HuH-7 (cell line): ENCODE measurements around the gene MALRD1.
"Not testable (repeated sequence)": the region's sequence is repeated elsewhere in the genome, so short reads cannot be mapped to it uniquely, and the experiment has no call there.

Experiments used
- DNase-seq: peaks from one replicate; pipeline ENCODE4 v3.0.0; 2011; ENCODE audit warnings: low spot score

MALRD1 gene

DNA sequence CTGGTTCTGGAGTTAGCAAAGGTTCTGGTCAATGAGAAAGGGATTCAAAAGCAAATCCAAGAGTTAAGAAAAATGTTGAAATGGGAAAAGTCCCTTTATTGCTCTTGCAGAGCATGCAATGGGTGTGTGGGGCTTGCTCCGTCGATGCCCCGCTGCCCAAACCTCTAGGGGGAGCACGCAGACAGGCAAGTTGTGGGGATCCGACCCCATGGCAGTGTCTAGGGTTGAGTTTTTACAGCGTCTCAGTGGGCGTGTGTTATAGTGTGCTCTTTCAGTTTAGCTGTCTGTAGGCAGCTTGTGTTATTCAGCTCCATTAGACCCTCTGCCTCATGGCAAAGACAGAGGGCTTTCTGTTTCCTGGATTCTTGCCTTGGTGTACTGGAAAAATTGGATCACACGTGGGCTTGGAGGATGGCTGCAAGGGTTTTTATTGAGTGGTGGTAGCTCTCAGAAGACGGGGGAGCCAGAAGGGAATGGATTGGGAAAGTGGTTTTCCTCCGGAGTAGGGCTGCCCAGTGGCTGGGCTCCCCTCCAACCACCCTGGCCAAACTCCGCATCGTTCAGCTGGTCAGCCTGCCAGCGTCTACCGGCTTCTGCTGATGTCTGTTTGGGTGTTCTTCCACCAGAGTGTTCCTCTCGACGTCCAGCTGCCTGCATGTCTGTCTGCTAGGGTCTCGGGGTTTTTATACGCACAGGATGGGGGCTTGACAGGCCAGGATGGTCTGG lies 665.4 kb downstream of the MALRD1 start:
- DNase-seq: no peak

GRCh38 chr10:19719284-19719683 lies 670.7 kb downstream of the MALRD1 start:
- DNase-seq: no peak

DNA sequence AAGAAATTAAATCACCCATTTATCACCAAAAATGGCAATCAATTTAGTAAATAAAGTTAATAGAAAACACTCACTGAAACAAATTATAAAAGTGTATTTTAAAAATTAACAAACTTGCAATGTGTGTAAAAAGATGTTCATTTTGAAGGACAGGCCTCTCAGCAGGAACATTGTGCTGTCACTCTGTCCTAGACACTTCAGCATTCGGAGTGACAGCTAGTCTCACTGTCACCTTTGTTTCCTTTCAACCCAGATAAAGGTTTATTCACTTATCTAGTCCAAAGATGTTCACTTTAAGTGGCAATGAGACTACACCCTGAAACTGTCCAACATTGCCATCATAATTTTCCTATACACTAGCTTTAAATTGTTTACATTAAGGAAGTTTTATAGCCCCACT lies 675.7 kb downstream of the MALRD1 start:
- DNase-seq: no peak

DNA sequence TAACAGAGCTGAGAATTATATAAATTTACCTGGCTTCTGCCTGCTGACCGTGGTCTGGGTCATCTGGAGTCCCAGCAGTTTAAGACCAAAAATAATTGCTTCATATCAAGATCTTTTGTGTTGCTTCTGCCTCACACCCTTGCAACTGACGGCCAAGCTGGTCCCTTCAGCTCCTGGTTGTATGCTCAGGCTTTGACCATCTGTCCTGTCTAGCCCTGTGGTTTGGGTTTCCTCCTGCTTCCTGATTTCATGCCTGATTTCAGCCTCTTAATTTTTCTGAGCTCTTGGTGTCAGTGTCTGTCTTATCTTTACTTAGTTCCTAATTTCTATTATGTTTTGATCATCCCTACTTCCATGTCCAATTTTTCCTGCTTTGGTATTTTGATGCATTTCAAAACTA lies 679.8 kb downstream of the MALRD1 start:
- DNase-seq: no peak

DNA sequence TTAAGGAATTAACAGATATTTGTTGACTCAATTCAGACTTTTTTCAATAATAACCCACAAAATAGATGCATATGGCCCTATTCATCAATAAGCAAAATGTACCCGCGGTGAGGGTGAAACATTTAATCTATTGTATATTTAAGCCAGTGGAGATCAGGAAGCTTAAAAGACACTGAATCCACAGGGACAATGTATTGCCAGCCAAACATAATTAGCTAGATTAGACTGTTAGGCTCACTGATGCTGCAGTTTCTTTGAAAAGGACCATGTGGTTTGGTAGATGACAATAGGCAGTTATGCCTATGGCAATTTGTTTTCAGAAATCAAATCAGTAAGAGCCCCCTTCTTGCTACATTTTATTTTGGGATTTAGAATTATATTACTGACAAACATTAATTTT lies 680.4 kb downstream of the MALRD1 start:
- DNase-seq: no peak

GRCh38 chr10:19730167-19730906 lies 681.7 kb downstream of the MALRD1 start:
- DNase-seq: no peak

DNA sequence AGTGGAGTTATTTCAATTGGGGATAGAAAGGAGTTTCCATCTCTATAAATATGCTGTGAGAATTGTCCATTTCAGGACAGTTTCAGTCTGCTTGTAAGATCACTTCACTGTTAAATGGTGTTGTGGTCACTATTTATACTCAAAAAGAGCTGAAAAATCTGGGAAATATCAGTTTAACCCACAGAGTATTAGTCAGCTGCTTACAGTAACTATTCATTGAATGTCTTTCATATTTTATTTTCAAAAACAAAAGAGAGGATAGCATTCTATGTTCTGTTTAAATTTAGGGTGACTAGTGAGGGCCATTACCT lies 682.3 kb downstream of the MALRD1 start:
- no peak for DNase-seq

GRCh38 chr10:19731560-19731959 lies 683.0 kb downstream of the MALRD1 start:
- no peak for DNase-seq

DNA sequence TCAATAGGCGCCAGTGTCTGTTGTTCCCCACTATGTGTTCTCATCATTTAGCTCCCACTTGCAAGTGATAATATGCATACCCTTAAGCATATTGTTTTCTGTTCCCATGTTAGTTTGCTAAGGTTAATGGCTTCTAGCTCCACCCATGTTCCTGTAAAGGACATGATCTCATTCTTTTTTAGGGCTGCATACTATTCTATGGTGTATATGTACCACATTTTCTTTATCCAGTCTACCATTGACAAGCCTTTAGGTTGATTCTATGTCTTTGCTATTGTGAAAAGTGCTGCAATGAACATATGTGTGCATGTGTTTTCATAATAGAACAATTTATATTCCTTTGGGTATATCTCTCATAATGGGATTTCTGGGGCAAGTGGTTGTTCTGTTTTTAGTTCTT lies 689.8 kb downstream of the MALRD1 start:
- DNase-seq: no peak

GRCh38 chr10:19739232-19739631 lies 690.6 kb downstream of the MALRD1 start:
- not testable (repeated sequence) for DNase-seq

GRCh38 chr10:19742144-19742543 lies 693.5 kb downstream of the MALRD1 start:
- not testable (repeated sequence) for DNase-seq

DNA sequence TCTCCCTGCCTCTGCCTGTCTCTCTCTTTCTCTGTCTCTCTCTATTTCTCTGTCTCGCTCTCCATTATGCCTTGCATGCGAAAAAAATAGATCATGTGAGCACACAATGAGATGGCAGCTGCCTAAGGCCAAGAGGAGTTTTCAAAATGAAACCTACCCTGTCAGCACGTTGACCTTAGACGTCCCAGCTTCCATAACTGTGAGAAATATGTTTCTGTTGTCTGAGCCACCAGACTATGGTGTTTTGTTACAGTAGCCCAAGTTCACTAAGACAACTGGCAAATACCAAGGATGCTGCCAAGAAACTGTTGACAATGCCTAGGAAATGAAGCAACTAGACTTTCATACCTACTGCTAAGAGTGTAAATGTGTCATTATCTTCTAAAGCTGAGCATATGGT lies 697.1 kb downstream of the MALRD1 start:
- DNase-seq: no peak

DNA sequence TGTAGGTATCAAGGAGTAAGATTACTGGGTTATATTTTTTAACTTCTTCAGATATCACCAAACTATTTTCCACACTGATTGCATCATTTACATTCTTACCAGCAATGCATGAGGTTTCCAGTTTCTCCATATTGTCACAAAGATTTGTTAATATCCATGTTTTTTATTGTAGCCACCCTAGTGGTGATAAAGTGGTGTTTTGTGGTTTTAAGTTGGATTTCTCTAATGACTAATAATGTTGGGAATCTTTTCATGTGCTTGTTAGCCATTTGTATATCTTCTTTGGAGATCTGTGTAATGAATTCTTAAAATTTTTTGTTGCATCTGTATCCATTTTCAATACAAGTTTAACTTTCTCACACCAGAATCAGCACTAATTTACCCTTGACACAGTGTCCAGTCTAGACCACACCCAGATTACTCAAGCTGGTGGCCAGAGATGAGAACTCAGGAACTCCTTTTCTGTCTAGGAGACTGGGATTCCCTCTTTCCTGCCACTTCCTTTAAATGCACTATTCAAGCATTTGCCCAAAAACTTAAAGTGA lies 700.7 kb downstream of the MALRD1 start:
- no peak for DNase-seq

DNA sequence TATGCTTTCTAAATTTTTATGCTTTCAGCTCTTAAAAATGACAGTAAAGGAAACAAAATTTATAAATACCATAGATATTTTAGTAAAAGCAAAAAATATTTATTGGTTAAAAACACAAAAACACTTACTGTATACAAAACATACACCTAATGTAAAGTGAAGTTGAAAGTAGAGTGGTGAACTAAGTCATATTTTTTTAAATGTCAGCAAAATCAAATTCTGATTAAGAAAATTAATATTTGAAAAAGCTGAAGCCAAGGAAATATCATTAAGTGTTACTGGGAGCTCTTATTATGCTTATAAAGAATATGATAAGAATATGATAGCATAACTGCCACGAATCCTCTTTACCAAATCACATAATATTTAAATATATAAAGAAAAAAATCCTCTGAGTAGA lies 702.4 kb downstream of the MALRD1 start:
- DNase-seq: no peak

GRCh38 chr10:19756919-19757318 lies 708.3 kb downstream of the MALRD1 start:
- DNase-seq: no peak

- no peak for DNase-seq
Observed at GRCh38 chr10:19762026-19762425, 713.4 kb downstream of the MALRD1 start.

- DNase-seq: no peak
Observed at GRCh38 chr10:19764111-19764510, 715.5 kb downstream of the MALRD1 start.

DNA sequence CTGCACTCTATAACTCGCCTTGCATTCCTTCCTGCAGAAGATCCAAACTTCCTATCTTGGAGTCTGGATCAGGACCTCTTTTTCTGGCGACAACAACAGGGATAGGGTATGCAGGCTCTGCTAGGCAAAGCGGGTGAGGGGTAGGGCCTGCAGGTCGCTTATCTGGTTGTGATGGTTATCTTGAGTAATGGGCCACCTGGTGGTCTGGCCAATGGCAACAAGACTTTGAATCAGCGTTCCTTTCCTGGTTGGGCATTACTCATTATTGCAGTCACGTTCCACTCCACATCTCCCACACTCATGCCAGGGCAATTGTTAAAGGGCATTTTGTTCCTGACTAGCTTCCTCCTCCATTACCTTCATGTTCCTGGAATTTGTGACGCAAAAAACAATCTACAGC lies 719.3 kb downstream of the MALRD1 start:
- DNase-seq: no peak

DNA sequence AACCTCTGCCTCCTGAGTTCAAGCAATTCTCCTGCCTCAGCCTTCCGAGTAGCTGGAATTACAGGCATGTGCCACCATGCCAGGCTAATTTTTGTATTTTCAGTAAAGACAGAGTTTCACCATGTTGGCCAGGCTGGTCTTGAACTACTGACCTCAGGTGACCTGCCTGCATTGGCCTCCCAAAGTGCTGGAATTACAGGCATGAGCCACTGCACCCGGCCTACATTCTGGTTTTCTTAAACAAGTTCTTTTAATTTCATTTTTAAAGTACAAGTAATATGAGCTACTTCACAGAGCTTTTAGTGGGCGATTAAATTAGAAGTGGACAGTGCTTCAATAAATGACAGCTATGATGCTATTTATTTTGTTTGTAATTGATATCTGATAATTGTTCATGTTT lies 721.2 kb downstream of the MALRD1 start:
- not testable (repeated sequence) for DNase-seq

DNA sequence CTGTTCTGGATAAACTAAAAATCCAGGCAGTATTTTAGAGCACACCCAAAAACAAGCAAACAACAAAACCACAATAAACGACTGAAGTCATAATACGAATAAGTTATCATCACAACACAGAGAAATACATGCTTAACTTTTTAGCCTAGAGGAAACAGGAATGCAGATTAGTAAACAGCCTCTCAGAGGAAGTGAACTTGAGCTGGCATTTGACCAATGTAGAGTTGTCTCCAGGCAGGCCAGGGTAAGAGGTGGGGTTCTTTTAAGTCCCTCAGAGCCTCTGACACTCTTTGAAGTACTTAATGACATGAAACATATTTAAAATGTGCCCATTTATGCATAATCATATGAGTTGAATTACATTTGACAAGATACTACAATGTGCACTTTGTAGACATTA lies 724.4 kb downstream of the MALRD1 start:
- no peak for DNase-seq

DNA sequence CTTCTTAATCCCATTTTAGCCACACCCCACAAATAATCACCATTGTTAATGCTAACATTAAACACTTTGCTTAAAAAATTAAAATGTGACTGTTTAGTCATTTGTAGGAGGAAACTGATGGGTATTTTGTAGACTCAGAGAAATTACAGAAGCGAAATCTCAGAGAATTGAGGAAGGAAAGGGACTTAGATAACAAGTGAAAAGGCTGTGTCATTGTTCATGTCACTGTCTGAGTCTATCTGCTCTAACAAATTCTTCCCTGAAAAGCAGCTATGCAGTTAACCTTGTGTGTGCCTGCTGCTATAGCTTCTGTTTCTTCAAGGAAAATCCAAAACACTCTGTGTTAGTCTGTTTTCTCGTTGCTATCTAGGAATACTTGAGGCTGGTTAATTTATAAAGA lies 726.7 kb downstream of the MALRD1 start:
- DNase-seq: no peak

DNA sequence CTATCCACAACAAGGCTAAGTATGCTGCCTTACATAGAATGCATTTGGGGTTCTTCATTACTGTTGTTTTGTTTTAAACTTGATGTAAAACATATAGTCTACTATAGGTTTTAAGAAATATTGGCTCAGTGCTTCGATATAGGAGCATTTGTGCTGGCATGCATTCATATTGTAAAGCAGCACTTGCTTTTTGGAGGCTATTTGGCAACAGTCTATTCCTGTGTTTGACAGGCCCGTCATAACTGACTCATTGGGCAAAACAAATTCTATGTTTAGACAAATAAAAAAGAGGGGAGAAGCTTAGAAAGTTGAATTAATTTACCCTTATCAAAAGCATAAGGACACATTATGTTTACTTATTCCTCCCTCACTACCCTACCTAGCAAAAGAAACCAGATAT lies 729.2 kb downstream of the MALRD1 start:
- no peak for DNase-seq

DNA sequence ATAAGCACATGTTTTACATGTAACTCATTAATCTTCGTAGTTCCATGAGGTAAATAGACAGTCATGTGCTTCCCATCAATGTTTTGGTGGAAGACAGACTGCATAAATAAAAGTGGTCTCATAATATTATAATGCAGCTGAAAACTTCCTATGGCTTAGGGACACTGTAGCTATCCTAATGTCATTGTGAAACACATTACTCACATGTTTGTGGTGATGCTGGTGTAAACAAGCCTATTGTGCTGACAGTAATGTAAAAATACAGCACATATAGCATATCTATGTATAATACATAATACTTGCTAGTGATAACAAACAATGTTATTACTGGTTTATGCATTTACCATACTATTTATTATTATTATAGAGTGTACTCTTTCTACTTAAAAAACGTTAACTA lies 730.4 kb downstream of the MALRD1 start:
- no peak for DNase-seq
